ENCODE measurements around the gene MYO5A.

GRCh38 chr15:52448011-52448890 is 80.4 kb downstream of the MYO5A start:
- TF ChIP-seq POLR2A (IDR thresholded peaks at IDR 0.05): no peak
- TF ChIP-seq CTCF (IDR thresholded peaks at IDR 0.05): no peak
